Activated T-helper 1 cell treated with anti-CD3 and anti-CD28 coated beads, Interleukin-12 subunit alpha, Interleukin-12 subunit beta, Interleukin-2, Interleukin-4 antibody, amounts not matched to agents 30 ng/mL and 10 ng/mL and 1 ng/mL, durations not matched to agents 14 hours and 24 hours and 36 hours (primary cell): Measurements from ENCODE around the gene ARID4B. TPM values are rescaled to one million over a fixed set of nuclear protein-coding genes. Genes with fewer than 3 reads are reported as not detected.

Source experiments
- DNase-seq: peaks from one replicate; pipeline ENCODE4 v3.0.0; 2021; ENCODE audit warnings: low spot score
- H3K27ac Mint-ChIP-seq: one replicate; pipeline ENCODE4 v1.8.0; 2021; ENCODE audit warnings: mild to moderate bottlenecking, mixed read lengths
- H3K27me3 Mint-ChIP-seq: one replicate; pipeline ENCODE4 v1.8.0; 2022; ENCODE audit warnings: mild to moderate bottlenecking, moderate library complexity, mixed read lengths; ENCODE audit not compliant: insufficient read depth
- H3K36me3 Mint-ChIP-seq: one replicate; pipeline ENCODE4 v1.8.0; 2021; ENCODE audit warnings: low read depth, mixed read lengths
- H3K4me1 Mint-ChIP-seq: one replicate; pipeline ENCODE4 v1.8.0; 2021; ENCODE audit warnings: low read depth, mixed read lengths
- H3K4me3 Mint-ChIP-seq: one replicate; pipeline ENCODE4 v1.8.0; 2021; ENCODE audit warnings: mild to moderate bottlenecking, moderate library complexity, mixed read lengths
- H3K9me3 Mint-ChIP-seq: one replicate; pipeline ENCODE4 v1.8.0; 2021; ENCODE audit warnings: mixed read lengths
- intact Hi-C: fragments of 100-400 bp; cut with micrococcal nuclease; formaldehyde crosslinking; loops from one replicate; pipeline ENCODE4 v1.15.1; 2024
- total RNA-seq: library from RNA; stranded (reverse); gene quantifications from 2 replicates; pipeline ENCODE4 v1.2.3, GENCODE V29; 2022

Gene ARID4B
- total RNA-seq, 1 donor from 2014 or later, result 58.7 TPM

- Mint-ChIP-seq H3K27ac (no peak overlapping the region), H3K27me3 (no peaks in the 10 kb centered on the region), H3K36me3 (peaks cover 20% of the 10 kb centered on the region), H3K4me1 (peaks cover 37% of the 10 kb centered on the region), H3K4me3 (no peak overlapping the region), H3K9me3 (no peaks in the 10 kb centered on the region)
- intact Hi-C loops, result loop anchor here (1.0 to 5.0 kb wide), 4 partner anchors 75 to 249 kb away; partner anchors contain the start of genes ARID4B, B3GALNT2 and GGPS1
- peak; percentile 47 for DNase-seq
These were observed 74.6 kb downstream of the ARID4B start for GRCh38 chr1:235253219-235253962.

DNA sequence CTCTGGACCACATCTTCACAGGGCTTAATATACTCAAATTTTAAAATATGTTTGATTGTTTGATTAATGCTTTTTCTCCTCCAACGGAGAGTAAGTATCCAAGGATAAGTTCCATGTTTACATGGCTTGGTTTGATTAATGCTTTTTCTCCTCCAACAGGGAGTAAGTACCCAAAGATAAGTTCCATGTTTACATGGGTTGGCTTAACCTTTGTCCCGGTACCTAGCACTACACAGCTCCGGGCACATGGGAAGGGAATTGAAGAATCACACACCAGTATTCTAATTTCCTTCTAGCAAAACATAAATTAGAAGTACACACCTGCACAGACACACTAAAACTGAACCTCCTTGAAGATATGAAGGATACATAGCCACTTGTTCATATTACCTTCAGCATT, 77.5 kb downstream of the ARID4B start:
- Mint-ChIP-seq H3K4me3 (no peak overlapping the region), H3K9me3 (no peaks in the 10 kb centered on the region), H3K4me1 (peaks cover 31% of the 10 kb centered on the region), H3K36me3 (peaks cover 25% of the 10 kb centered on the region), H3K27me3 (no peaks in the 10 kb centered on the region), H3K27ac (no peak overlapping the region)
- DNase-seq, result no peak
- intact Hi-C loops, result loop anchor here (5.0 kb wide), 2 partner anchors 148 to 252 kb away; partner anchors contain the start of gene B3GALNT2

DNA sequence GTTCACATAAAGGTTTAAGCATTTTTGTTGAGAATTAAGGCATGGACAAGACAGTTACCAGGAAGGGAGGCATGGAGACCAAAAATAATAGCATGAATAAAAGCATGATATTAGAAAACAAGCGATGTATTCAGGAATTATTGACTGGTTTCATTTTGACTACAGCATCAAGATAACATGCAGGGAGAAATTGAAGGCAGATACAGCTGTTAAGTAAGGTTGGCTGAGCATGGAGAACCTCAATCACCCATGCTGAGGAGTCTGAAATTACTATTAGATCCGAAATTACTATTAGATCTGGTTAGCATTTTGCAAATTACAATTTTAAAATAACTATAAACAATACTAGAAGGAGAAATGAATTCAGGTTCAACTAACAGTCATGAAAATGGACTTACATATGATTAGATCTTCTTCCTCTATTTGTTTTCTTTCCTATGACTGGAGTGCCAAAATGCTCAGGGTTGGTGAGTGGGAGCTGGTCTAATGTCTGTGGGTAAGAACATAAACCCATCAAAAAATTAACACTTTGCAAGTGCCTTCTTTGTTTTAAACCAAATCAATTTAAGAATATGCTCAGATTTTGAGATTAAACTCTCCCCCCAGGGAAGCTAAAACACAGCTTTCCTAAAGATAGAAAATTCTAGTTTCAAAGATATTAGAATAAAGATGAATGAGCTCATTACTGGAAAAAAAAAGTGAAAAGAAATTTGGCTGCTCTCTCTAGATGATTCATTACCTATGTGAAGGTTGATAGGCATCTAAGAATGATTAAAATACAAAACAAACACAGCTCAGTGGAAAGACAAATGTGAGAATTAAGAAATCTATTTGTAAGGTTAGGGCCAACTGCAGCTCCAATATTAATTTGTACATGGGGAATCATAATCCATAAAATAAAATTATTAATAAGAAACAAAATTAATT, 81.7 kb downstream of the ARID4B start:
- Mint-ChIP-seq H3K4me1 (peaks cover 35% of the 10 kb centered on the region), H3K27ac (peak overlapping the region; percentile 65), H3K27me3 (no peaks in the 10 kb centered on the region), H3K9me3 (no peaks in the 10 kb centered on the region), H3K4me3 (peak overlapping the region; percentile 13), H3K36me3 (peaks cover 28% of the 10 kb centered on the region)
- intact Hi-C loops, result loop anchor here (2.0 kb wide), 1 partner anchor 39 kb away; no protein-coding TSS in a partner anchor
- no peak for DNase-seq

GRCh38 chr1:235244974-235245592, 82.9 kb downstream of the ARID4B start:
- Mint-ChIP-seq H3K27ac (peak overlapping the region; percentile 41), H3K27me3 (no peaks in the 10 kb centered on the region), H3K4me1 (peaks cover 46% of the 10 kb centered on the region), H3K4me3 (peak overlapping the region; percentile 8), H3K9me3 (no peaks in the 10 kb centered on the region), H3K36me3 (peaks cover 27% of the 10 kb centered on the region)
- no peak for DNase-seq
- intact Hi-C loops, result no loop called here

DNA sequence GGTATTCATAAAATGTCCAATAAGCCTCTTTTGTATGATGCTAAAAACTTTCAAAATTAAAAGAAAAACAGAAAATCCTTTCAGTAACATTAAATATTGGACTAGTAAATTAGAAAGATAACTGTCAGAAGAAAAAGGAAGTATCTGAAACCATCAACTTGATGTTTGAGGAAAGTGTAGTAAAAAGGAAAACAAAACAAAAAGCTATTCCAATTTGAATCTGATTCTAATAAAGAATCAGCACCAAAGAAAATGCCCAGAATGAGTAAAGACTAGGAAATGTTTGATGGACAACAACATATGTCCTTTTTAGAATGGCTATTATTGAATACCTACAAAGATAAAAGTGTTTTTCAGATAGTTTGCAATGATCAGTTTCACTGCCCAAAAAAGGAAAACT, 87.0 kb downstream of the ARID4B start:
- Mint-ChIP-seq H3K27me3 (no peaks in the 10 kb centered on the region), H3K9me3 (no peaks in the 10 kb centered on the region), H3K4me3 (no peak overlapping the region), H3K27ac (no peak overlapping the region), H3K36me3 (peaks cover 30% of the 10 kb centered on the region), H3K4me1 (peaks cover 39% of the 10 kb centered on the region)
- no peak for DNase-seq
- intact Hi-C loops, result no loop called here

- Mint-ChIP-seq H3K4me3 (no peak overlapping the region), H3K36me3 (peaks cover 27% of the 10 kb centered on the region), H3K4me1 (peaks cover 30% of the 10 kb centered on the region), H3K27me3 (no peaks in the 10 kb centered on the region), H3K9me3 (no peaks in the 10 kb centered on the region), H3K27ac (no peak overlapping the region)
- DNase-seq, result no peak
- intact Hi-C loops, result no loop called here
These were observed 88.1 kb downstream of the ARID4B start for GRCh38 chr1:235239851-235240250.

- intact Hi-C loops, result no loop called here
- no peaks in the 10 kb centered on the region for H3K9me3 Mint-ChIP-seq
- H3K4me3 Mint-ChIP-seq, result no peak overlapping the region
- peaks cover 20% of the 10 kb centered on the region for H3K4me1 Mint-ChIP-seq
- H3K36me3 Mint-ChIP-seq, result peaks cover 25% of the 10 kb centered on the region
- H3K27me3 Mint-ChIP-seq, result no peaks in the 10 kb centered on the region
- H3K27ac Mint-ChIP-seq, result peak overlapping the region; percentile 13
- no peak for DNase-seq
These were observed 89.4 kb downstream of the ARID4B start for GRCh38 chr1:235238558-235238957.

DNA sequence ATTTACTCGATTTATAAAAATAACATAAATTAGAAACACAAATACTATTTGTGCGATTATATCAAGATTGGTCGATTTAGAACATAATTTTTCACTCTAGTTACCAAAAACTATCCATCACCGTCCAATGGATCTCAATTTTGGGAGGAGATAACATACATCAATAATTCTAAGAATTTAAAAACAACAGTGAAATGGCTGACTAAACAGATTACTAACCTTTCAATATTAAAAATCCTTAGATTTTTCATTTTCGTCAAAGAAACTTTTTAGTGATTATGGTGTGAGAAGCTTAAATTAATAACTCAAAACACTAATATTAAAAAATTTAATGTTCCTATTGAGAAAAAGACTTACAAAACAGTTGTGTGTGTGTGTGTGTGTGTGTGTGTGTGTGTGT, 91.9 kb downstream of the ARID4B start:
- Mint-ChIP-seq H3K9me3 (no peaks in the 10 kb centered on the region), H3K36me3 (peaks cover 24% of the 10 kb centered on the region), H3K4me1 (peaks cover 19% of the 10 kb centered on the region), H3K4me3 (no peak overlapping the region), H3K27ac (no peak overlapping the region), H3K27me3 (no peaks in the 10 kb centered on the region)
- no peak for DNase-seq
- intact Hi-C loops, result no loop called here

GRCh38 chr1:235229868-235230267, 98.1 kb downstream of the ARID4B start:
- no peak for DNase-seq
- no peaks in the 10 kb centered on the region for H3K4me1 Mint-ChIP-seq
- H3K27ac Mint-ChIP-seq, result no peak overlapping the region
- peaks cover 23% of the 10 kb centered on the region for H3K36me3 Mint-ChIP-seq
- H3K9me3 Mint-ChIP-seq, result no peaks in the 10 kb centered on the region
- intact Hi-C loops, result no loop called here
- H3K27me3 Mint-ChIP-seq, result no peaks in the 10 kb centered on the region
- H3K4me3 Mint-ChIP-seq, result no peak overlapping the region

GRCh38 chr1:235227414-235227813, 100.6 kb downstream of the ARID4B start:
- Mint-ChIP-seq H3K27me3 (no peaks in the 10 kb centered on the region), H3K36me3 (peaks cover 20% of the 10 kb centered on the region), H3K4me1 (no peaks in the 10 kb centered on the region), H3K4me3 (no peak overlapping the region), H3K27ac (no peak overlapping the region), H3K9me3 (no peaks in the 10 kb centered on the region)
- no peak for DNase-seq
- intact Hi-C loops, result no loop called here

DNA sequence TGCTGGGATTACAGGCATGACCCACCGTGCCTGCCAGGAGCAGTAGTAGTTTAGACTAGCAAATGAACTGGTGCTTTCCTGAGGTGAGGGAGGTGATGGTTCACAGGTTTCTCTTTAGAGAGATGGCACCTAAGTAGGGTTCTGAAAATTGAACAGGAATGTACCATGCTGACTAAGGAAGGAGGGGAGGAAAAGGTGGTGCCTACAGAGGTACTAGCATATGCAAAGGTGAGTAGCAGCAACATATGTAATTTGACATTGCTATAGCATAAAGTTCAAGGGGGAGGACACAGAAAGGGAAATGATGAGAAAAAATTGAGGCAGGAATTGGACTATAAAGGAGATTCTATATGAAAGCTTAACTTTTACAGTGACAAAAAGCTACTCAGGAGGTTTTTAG, 101.0 kb downstream of the ARID4B start:
- Mint-ChIP-seq H3K27ac (no peak overlapping the region), H3K9me3 (no peaks in the 10 kb centered on the region), H3K4me3 (no peak overlapping the region)

GRCh38 chr1:235225299-235225698, 102.7 kb downstream of the ARID4B start:
- no peak for DNase-seq

More for the DNA sequence above, 101.0 kb downstream of the ARID4B start:
- Mint-ChIP-seq H3K4me1 (no peaks in the 10 kb centered on the region), H3K27me3 (no peaks in the 10 kb centered on the region), H3K36me3 (peaks cover 20% of the 10 kb centered on the region)
- no peak for DNase-seq
- intact Hi-C loops, result no loop called here

More at GRCh38 chr1:235225299-235225698, 102.7 kb downstream of the ARID4B start:
- Mint-ChIP-seq H3K27ac (no peak overlapping the region), H3K27me3 (no peaks in the 10 kb centered on the region), H3K9me3 (no peaks in the 10 kb centered on the region), H3K4me1 (no peaks in the 10 kb centered on the region), H3K36me3 (peaks cover 20% of the 10 kb centered on the region), H3K4me3 (no peak overlapping the region)
- intact Hi-C loops, result no loop called here
